ENCODE data around the gene ARG2.

DNA sequence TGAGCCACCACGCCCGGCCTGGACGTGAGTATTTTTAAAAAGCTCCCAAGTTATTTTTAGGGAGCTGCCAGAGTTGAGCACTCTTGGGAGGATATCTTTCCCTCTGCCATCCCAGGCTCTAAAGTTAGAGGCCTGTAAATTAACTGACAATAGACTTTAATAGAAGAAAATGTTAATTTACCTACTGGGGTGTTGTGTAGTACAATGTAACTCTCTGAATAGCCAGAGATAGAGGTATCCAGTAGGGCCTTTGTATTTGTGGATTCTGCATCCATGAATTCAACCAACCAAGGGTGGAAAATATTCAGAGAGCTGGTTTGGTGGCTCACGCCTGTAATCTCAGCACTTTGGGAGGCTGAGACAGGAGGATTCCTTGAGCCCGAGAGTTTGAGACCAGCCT lies 12.1 kb upstream of the ARG2 start:
- TF ChIP-seq, protein P1, sequence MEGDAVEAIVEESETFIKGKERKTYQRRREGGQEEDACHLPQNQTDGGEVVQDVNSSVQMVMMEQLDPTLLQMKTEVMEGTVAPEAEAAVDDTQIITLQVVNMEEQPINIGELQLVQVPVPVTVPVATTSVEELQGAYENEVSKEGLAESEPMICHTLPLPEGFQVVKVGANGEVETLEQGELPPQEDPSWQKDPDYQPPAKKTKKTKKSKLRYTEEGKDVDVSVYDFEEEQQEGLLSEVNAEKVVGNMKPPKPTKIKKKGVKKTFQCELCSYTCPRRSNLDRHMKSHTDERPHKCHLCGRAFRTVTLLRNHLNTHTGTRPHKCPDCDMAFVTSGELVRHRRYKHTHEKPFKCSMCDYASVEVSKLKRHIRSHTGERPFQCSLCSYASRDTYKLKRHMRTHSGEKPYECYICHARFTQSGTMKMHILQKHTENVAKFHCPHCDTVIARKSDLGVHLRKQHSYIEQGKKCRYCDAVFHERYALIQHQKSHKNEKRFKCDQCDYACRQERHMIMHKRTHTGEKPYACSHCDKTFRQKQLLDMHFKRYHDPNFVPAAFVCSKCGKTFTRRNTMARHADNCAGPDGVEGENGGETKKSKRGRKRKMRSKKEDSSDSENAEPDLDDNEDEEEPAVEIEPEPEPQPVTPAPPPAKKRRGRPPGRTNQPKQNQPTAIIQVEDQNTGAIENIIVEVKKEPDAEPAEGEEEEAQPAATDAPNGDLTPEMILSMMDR (IDR thresholded peaks at IDR 0.05; ENCODE audit: poor library complexity) = no peak
- TF ChIP-seq EZH2 (IDR thresholded peaks at IDR 0.05; ENCODE audit: borderline replicate concordance) = no peak
